ENCODE results near the gene FGD5.

FGD5 gene

GRCh38 chr3:14814411-14814871 lies 4.3 kb upstream of the FGD5 start:
- Histone ChIP-seq H3K27ac (ENCODE audit: low read depth, low read length) (no peak overlapping the region), H3K9ac (ENCODE audit: low read depth in 1 of 2, low read length in 2 of 2) (no peak overlapping the region), H3K4me3 (ENCODE audit: low read depth in 1 of 2, low read length in 2 of 2) (no peak overlapping the region), H3K27me3 (ENCODE audit: control insufficient read depth in 1 of 2, insufficient read depth in 2 of 2, low read length in 2 of 2) (no peaks in the 10 kb centered on the region), H3K36me3 (ENCODE audit: control insufficient read depth in 1 of 2, insufficient read depth in 2 of 2, low read length in 2 of 2) (peaks cover 0 to 4% of the 10 kb centered on the region in 2 donors), H3K4me1 (ENCODE audit: control insufficient read depth in 1 of 2, insufficient read depth in 2 of 2, low read length in 2 of 2) (peaks cover 10 to 24% of the 10 kb centered on the region in 2 donors), H3K9me3 (ENCODE audit: control insufficient read depth in 1 of 2, low read length in 2 of 2) (no peaks in the 10 kb centered on the region)

- Histone ChIP-seq H3K4me1 (ENCODE audit: control insufficient read depth in 1 of 2, insufficient read depth in 2 of 2, low read length in 2 of 2) (peaks cover 10 to 19% of the 10 kb centered on the region in 2 donors), H3K27ac (ENCODE audit: low read depth, low read length) (no peak overlapping the region), H3K4me3 (ENCODE audit: low read depth in 1 of 2, low read length in 2 of 2) (no peak overlapping the region), H3K36me3 (ENCODE audit: control insufficient read depth in 1 of 2, insufficient read depth in 2 of 2, low read length in 2 of 2) (peaks cover 5% of the 10 kb centered on the region in 2 donors), H3K27me3 (ENCODE audit: control insufficient read depth in 1 of 2, insufficient read depth in 2 of 2, low read length in 2 of 2) (no peaks in the 10 kb centered on the region), H3K9ac (ENCODE audit: low read depth in 1 of 2, low read length in 2 of 2) (no peak overlapping the region), H3K9me3 (ENCODE audit: control insufficient read depth in 1 of 2, low read length in 2 of 2) (no peaks in the 10 kb centered on the region)
Measured at GRCh38 chr3:14816359-14816758, 2.4 kb upstream of the FGD5 start.

- Histone ChIP-seq H3K36me3 (ENCODE audit: control insufficient read depth in 1 of 2, insufficient read depth in 2 of 2, low read length in 2 of 2) (peaks cover 5 to 7% of the 10 kb centered on the region in 2 donors), H3K27ac (ENCODE audit: low read depth, low read length) (no peak overlapping the region), H3K4me3 (ENCODE audit: low read depth in 1 of 2, low read length in 2 of 2) (no peak overlapping the region), H3K4me1 (ENCODE audit: control insufficient read depth in 1 of 2, insufficient read depth in 2 of 2, low read length in 2 of 2) (peaks cover 7 to 9% of the 10 kb centered on the region in 2 donors), H3K9me3 (ENCODE audit: control insufficient read depth in 1 of 2, low read length in 2 of 2) (no peaks in the 10 kb centered on the region), H3K9ac (ENCODE audit: low read depth in 1 of 2, low read length in 2 of 2) (no peak overlapping the region), H3K27me3 (ENCODE audit: control insufficient read depth in 1 of 2, insufficient read depth in 2 of 2, low read length in 2 of 2) (no peaks in the 10 kb centered on the region)
Measured at GRCh38 chr3:14819671-14820070, 909 bp downstream of the FGD5 start.

GRCh38 chr3:14820156-14820555 lies 1.4 kb downstream of the FGD5 start:
- Histone ChIP-seq H3K4me1 (ENCODE audit: control insufficient read depth in 1 of 2, insufficient read depth in 2 of 2, low read length in 2 of 2) (peaks cover 4 to 6% of the 10 kb centered on the region in 2 donors), H3K27me3 (ENCODE audit: control insufficient read depth in 1 of 2, insufficient read depth in 2 of 2, low read length in 2 of 2) (no peaks in the 10 kb centered on the region), H3K27ac (ENCODE audit: low read depth, low read length) (no peak overlapping the region), H3K9me3 (ENCODE audit: control insufficient read depth in 1 of 2, low read length in 2 of 2) (no peaks in the 10 kb centered on the region), H3K9ac (ENCODE audit: low read depth in 1 of 2, low read length in 2 of 2) (no peak overlapping the region), H3K4me3 (ENCODE audit: low read depth in 1 of 2, low read length in 2 of 2) (no peak overlapping the region), H3K36me3 (ENCODE audit: control insufficient read depth in 1 of 2, insufficient read depth in 2 of 2, low read length in 2 of 2) (peaks cover 5 to 7% of the 10 kb centered on the region in 2 donors)

GRCh38 chr3:14821151-14821550 lies 2.4 kb downstream of the FGD5 start:
- Histone ChIP-seq H3K9me3 (ENCODE audit: control insufficient read depth in 1 of 2, low read length in 2 of 2) (no peaks in the 10 kb centered on the region), H3K36me3 (ENCODE audit: control insufficient read depth in 1 of 2, insufficient read depth in 2 of 2, low read length in 2 of 2) (peaks cover 5 to 7% of the 10 kb centered on the region in 2 donors)

GRCh38 chr3:14822134-14822533 lies 3.4 kb downstream of the FGD5 start:
- peaks cover 4 to 6% of the 10 kb centered on the region in 2 donors for H3K4me1 ChIP-seq (ENCODE audit: control insufficient read depth in 1 of 2, insufficient read depth in 2 of 2, low read length in 2 of 2)
- no peak overlapping the region for H3K9ac ChIP-seq (ENCODE audit: low read depth in 1 of 2, low read length in 2 of 2)
- no peak overlapping the region for H3K4me3 ChIP-seq (ENCODE audit: low read depth in 1 of 2, low read length in 2 of 2)
- no peak overlapping the region for H3K27ac ChIP-seq (ENCODE audit: low read depth, low read length)
- H3K9me3 ChIP-seq (ENCODE audit: control insufficient read depth in 1 of 2, low read length in 2 of 2): no peaks in the 10 kb centered on the region
- H3K27me3 ChIP-seq (ENCODE audit: control insufficient read depth in 1 of 2, insufficient read depth in 2 of 2, low read length in 2 of 2): no peaks in the 10 kb centered on the region
- peaks cover 5 to 7% of the 10 kb centered on the region in 2 donors for H3K36me3 ChIP-seq (ENCODE audit: control insufficient read depth in 1 of 2, insufficient read depth in 2 of 2, low read length in 2 of 2)

More at GRCh38 chr3:14821151-14821550, 2.4 kb downstream of the FGD5 start:
- Histone ChIP-seq H3K27me3 (ENCODE audit: control insufficient read depth in 1 of 2, insufficient read depth in 2 of 2, low read length in 2 of 2) (no peaks in the 10 kb centered on the region), H3K27ac (ENCODE audit: low read depth, low read length) (no peak overlapping the region), H3K4me3 (ENCODE audit: low read depth in 1 of 2, low read length in 2 of 2) (no peak overlapping the region), H3K9ac (ENCODE audit: low read depth in 1 of 2, low read length in 2 of 2) (no peak overlapping the region), H3K4me1 (ENCODE audit: control insufficient read depth in 1 of 2, insufficient read depth in 2 of 2, low read length in 2 of 2) (peaks cover 4 to 6% of the 10 kb centered on the region in 2 donors)

- no peak overlapping the region for H3K9ac ChIP-seq (ENCODE audit: low read depth in 1 of 2, low read length in 2 of 2)
- no peak overlapping the region for H3K27ac ChIP-seq (ENCODE audit: low read depth, low read length)
- H3K27me3 ChIP-seq (ENCODE audit: control insufficient read depth in 1 of 2, insufficient read depth in 2 of 2, low read length in 2 of 2): no peaks in the 10 kb centered on the region
- H3K36me3 ChIP-seq (ENCODE audit: control insufficient read depth in 1 of 2, insufficient read depth in 2 of 2, low read length in 2 of 2): peaks cover 5 to 7% of the 10 kb centered on the region in 2 donors
- H3K4me1 ChIP-seq (ENCODE audit: control insufficient read depth in 1 of 2, insufficient read depth in 2 of 2, low read length in 2 of 2): peaks cover 4 to 6% of the 10 kb centered on the region in 2 donors
- no peaks in the 10 kb centered on the region for H3K9me3 ChIP-seq (ENCODE audit: control insufficient read depth in 1 of 2, low read length in 2 of 2)
- no peak overlapping the region for H3K4me3 ChIP-seq (ENCODE audit: low read depth in 1 of 2, low read length in 2 of 2)
Measured at GRCh38 chr3:14822670-14823390, 4.1 kb downstream of the FGD5 start.

GRCh38 chr3:14823393-14823792 lies 4.6 kb downstream of the FGD5 start:
- Histone ChIP-seq H3K4me3 (ENCODE audit: low read depth in 1 of 2, low read length in 2 of 2) (no peak overlapping the region), H3K4me1 (ENCODE audit: control insufficient read depth in 1 of 2, insufficient read depth in 2 of 2, low read length in 2 of 2) (peaks cover 4 to 6% of the 10 kb centered on the region in 2 donors), H3K27ac (ENCODE audit: low read depth, low read length) (no peak overlapping the region), H3K27me3 (ENCODE audit: control insufficient read depth in 1 of 2, insufficient read depth in 2 of 2, low read length in 2 of 2) (no peaks in the 10 kb centered on the region), H3K36me3 (ENCODE audit: control insufficient read depth in 1 of 2, insufficient read depth in 2 of 2, low read length in 2 of 2) (peaks cover 5 to 7% of the 10 kb centered on the region in 2 donors), H3K9me3 (ENCODE audit: control insufficient read depth in 1 of 2, low read length in 2 of 2) (no peaks in the 10 kb centered on the region), H3K9ac (ENCODE audit: low read depth in 1 of 2, low read length in 2 of 2) (no peak overlapping the region)

GRCh38 chr3:14823910-14824629 lies 5.3 kb downstream of the FGD5 start:
- no peak overlapping the region for H3K9ac ChIP-seq (ENCODE audit: low read depth in 1 of 2, low read length in 2 of 2)
- H3K27ac ChIP-seq (ENCODE audit: low read depth, low read length): no peak overlapping the region
- peaks cover 4 to 7% of the 10 kb centered on the region in 2 donors for H3K36me3 ChIP-seq (ENCODE audit: control insufficient read depth in 1 of 2, insufficient read depth in 2 of 2, low read length in 2 of 2)
- no peaks in the 10 kb centered on the region for H3K9me3 ChIP-seq (ENCODE audit: control insufficient read depth in 1 of 2, low read length in 2 of 2)
- no peaks in the 10 kb centered on the region for H3K27me3 ChIP-seq (ENCODE audit: control insufficient read depth in 1 of 2, insufficient read depth in 2 of 2, low read length in 2 of 2)
- H3K4me3 ChIP-seq (ENCODE audit: low read depth in 1 of 2, low read length in 2 of 2): no peak overlapping the region
- H3K4me1 ChIP-seq (ENCODE audit: control insufficient read depth in 1 of 2, insufficient read depth in 2 of 2, low read length in 2 of 2): peaks cover 4 to 6% of the 10 kb centered on the region in 2 donors

GRCh38 chr3:14824646-14825045 lies 5.9 kb downstream of the FGD5 start:
- Histone ChIP-seq H3K4me3 (ENCODE audit: low read depth in 1 of 2, low read length in 2 of 2) (no peak overlapping the region), H3K9ac (ENCODE audit: low read depth in 1 of 2, low read length in 2 of 2) (no peak overlapping the region), H3K9me3 (ENCODE audit: control insufficient read depth in 1 of 2, low read length in 2 of 2) (no peaks in the 10 kb centered on the region), H3K27ac (ENCODE audit: low read depth, low read length) (no peak overlapping the region), H3K36me3 (ENCODE audit: control insufficient read depth in 1 of 2, insufficient read depth in 2 of 2, low read length in 2 of 2) (peaks cover 0 to 7% of the 10 kb centered on the region in 2 donors), H3K27me3 (ENCODE audit: control insufficient read depth in 1 of 2, insufficient read depth in 2 of 2, low read length in 2 of 2) (no peaks in the 10 kb centered on the region), H3K4me1 (ENCODE audit: control insufficient read depth in 1 of 2, insufficient read depth in 2 of 2, low read length in 2 of 2) (peaks cover 4 to 6% of the 10 kb centered on the region in 2 donors)
